Duodenal mucosa (tissue), 2 donors: ENCODE measurements around the gene RASAL3.

ENCODE experiments used
- H3K27ac ChIP-seq: one replicate; pipeline ENCODE4 v1.7.0; 2013; ENCODE audit warnings: low read depth, low read length
- H3K27me3 ChIP-seq, 2 donors: one replicate each; pipeline ENCODE4 v1.7.0; 2013; ENCODE audit warnings: low read length in 2 of 2, control low read depth in 1 of 2; ENCODE audit not compliant: insufficient read depth in 2 of 2, control insufficient read depth in 1 of 2
- H3K36me3 ChIP-seq, 2 donors: one replicate each; pipeline ENCODE4 v1.7.0; 2013; ENCODE audit warnings: low read length in 2 of 2, control low read depth in 1 of 2; ENCODE audit not compliant: insufficient read depth in 2 of 2, control insufficient read depth in 1 of 2
- H3K4me1 ChIP-seq, 2 donors: one replicate each; pipeline ENCODE4 v1.7.0; 2013; ENCODE audit warnings: low read length in 2 of 2, control low read depth in 1 of 2; ENCODE audit not compliant: insufficient read depth in 2 of 2, control insufficient read depth in 1 of 2
- H3K4me3 ChIP-seq, 2 donors: one replicate each; pipeline ENCODE4 v1.7.0; 2013; ENCODE audit warnings: low read length in 2 of 2, low read depth in 1 of 2
- H3K9ac ChIP-seq, 2 donors: one replicate each; pipeline ENCODE4 v1.7.0; 2013; ENCODE audit warnings: low read length in 2 of 2, low read depth in 1 of 2
- H3K9me3 ChIP-seq, 2 donors: one replicate each; pipeline ENCODE4 v1.7.0; 2013; ENCODE audit warnings: low read length in 2 of 2, control low read depth in 1 of 2; ENCODE audit not compliant: control insufficient read depth in 1 of 2

The RASAL3 gene

DNA sequence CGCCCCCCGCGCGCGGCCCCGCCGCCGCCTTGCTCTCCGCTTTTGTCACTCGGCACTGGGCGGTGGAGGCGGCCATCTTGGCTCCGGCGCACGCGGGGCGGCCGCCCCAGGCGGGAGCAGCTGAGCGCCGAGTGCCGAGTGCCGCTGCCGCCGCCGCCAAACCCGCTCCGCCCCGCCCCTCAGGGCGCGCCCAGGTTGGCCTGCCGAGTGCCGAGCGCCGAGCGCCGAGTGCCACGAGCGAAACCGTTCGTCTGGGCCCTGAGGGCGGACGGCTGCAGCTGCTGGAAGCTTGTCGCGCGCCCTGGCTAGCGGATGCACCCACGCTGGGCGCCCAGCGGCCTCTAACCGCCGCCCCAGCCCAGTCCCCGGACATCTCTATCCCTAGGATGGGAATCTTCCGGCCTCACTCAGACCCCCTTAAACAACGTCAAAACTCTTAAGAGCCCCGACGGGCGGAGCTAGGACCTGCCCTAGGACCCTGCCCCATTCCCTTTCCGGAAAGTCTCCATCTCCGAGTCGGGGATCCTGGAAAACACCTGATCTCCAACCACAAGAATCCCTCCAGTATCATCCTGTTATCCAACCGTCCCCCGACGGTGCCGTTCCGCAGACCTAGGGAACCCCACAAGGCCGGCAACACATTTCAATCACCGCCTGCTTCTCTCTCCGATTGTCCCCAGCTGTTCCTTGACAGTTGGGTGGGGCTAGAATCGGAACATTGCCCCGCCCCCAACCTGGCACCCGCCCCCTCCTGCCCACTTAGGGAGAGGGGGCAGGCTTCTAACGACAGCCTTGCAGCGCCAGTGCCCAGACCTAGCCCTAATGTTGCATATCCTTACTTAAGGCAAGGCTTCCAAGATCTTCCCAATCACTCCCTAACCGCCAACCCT, 31.5 kb downstream of the RASAL3 start:
- Histone ChIP-seq H3K4me1 (peaks cover 14 to 26% of the 10 kb centered on the region in 2 donors), H3K9ac (peak overlapping the region; percentile 66 to 70), H3K36me3 (no peaks in the 10 kb centered on the region), H3K4me3 (peak overlapping the region; percentile 75 to 84), H3K27ac (peak overlapping the region; percentile 82), H3K27me3 (no peaks in the 10 kb centered on the region), H3K9me3 (no peaks in the 10 kb centered on the region)

DNA sequence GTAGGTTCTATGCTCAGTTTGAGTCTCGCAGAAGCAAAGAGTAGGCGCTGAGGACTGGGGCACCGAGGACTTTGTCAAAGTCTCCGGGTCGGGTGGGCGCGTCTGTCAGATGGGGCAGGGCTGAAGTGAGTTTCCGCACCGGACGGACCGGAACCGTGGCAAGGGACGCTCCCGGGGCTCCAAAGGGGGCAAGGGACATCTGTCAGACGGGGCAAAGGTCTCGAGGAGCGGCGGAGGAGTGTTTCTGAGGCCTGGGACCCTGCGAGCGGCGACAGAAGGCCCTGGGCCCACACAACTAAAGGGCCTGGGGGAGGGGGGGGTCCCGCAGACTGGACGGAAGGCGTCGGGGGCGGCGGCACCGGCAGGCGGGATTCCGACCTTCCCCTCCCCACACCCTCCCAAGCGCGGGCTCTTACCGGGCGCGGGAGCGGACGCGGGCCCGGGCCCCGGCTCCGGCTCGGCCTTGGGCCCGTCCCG, 32.3 kb downstream of the RASAL3 start:
- peak overlapping the region; percentile 76 to 78 for H3K9ac ChIP-seq
- no peaks in the 10 kb centered on the region for H3K9me3 ChIP-seq
- peaks cover 14 to 26% of the 10 kb centered on the region in 2 donors for H3K4me1 ChIP-seq
- no peaks in the 10 kb centered on the region for H3K27me3 ChIP-seq
- peaks cover 0 to 8% of the 10 kb centered on the region in 2 donors for H3K36me3 ChIP-seq
- peak overlapping the region; percentile 71 to 90 for H3K4me3 ChIP-seq
- H3K27ac ChIP-seq: no peak overlapping the region

DNA sequence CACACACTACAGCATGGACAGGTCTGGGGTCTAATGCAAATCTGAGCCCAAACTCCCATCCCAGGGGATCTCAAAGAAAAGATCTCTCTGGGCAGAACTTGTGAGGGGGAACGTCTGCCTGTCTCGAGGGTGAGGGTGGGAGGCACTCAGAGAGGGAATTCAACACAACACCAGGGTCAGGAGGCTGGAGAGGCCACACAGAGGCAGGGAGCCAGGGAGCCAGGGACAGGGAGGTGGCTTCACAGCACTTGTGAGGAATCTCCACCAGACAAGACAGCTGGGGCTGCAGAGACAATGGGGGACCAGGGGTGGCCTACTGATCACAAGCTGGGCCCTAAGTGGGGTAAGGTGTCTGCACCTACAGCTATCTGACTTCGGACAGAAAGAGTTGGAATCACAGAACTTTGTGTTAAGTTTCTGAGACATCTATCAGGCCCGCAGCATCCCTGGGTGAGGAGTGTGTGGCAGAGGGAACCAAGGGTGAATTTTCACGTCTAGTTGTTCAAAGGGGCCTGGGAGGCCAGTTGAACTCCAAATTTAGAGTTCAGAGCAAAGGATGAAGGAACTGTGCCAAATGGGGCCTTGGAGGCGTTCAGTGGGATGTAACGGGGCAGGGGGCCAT, 32.8 kb downstream of the RASAL3 start:
- H3K27me3 ChIP-seq: no peaks in the 10 kb centered on the region
- H3K27ac ChIP-seq: no peak overlapping the region
- H3K9me3 ChIP-seq: no peaks in the 10 kb centered on the region
- peak overlapping the region; percentile 71 to 90 for H3K4me3 ChIP-seq
- H3K4me1 ChIP-seq: peaks cover 14 to 26% of the 10 kb centered on the region in 2 donors
- H3K36me3 ChIP-seq: peaks cover 0 to 14% of the 10 kb centered on the region in 2 donors
- peak overlapping the region; percentile 76 to 78 for H3K9ac ChIP-seq

DNA sequence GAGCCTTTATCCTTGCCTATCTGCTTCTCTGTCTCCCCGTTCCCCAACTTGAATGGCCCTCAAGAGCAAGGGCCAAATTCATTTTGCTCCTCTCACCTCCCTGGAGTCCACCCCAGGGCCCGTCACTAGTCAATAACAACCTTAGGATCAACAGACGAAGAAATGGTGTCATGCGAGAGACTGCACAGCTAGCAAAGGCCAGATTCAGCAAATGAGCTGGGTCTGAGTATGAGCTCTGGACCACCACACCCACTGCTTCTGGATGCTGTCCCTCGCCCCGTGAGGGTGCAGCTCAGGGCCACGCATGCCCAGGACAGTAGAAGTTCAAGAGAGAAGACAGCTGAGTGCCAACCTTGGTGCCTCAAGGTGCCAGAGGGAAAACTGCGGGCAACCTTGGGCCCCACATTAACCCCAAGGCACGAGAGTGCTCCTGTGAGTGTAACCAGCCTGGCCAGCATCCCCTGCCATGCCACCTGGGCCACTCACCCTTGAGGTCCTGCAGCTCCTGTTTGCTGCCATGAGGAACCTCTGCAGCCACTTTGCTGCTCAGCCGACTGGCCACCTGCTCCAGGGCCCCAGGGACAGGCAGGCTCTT, 33.7 kb downstream of the RASAL3 start:
- H3K27me3 ChIP-seq: no peaks in the 10 kb centered on the region
- no peak overlapping the region for H3K27ac ChIP-seq
- H3K4me3 ChIP-seq: peak overlapping the region in 1 of 2 donors; percentile 71
- H3K36me3 ChIP-seq: peaks cover 5 to 21% of the 10 kb centered on the region in 2 donors
- no peaks in the 10 kb centered on the region for H3K9me3 ChIP-seq
- H3K4me1 ChIP-seq: peaks cover 14 to 26% of the 10 kb centered on the region in 2 donors
- H3K9ac ChIP-seq: no peak overlapping the region

DNA sequence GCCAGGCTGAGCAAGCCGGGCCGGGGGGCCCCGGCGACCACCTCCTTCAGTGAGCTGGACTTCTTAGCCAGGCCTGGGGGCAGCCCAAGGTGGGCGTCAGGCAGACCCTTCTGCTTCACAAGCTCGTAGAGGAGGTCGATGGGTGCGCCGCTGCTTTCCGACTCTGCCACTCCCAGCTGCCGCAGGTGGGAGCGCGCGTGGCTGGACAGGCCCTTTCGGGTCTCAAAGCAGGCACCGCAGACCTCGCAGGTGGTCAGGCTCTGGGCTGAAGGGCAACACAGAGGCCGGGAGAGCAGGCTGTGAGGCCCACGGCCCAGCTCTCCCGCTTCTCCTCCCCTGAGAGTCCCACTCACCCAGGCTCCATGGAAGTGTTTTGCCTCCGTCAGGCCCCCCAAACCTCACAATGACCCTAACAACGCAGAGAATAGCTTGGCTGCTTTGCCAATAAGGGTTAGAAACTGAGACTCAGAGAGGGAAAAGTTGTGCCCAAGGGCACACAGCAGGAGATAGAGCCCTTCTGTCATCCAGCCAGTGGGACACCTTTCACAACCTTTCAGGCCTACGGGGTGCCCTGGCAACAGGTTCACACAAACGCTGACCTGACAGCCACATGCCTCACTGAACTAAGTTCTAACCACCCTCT, 34.4 kb downstream of the RASAL3 start:
- H3K4me1 ChIP-seq: peaks cover 14 to 26% of the 10 kb centered on the region in 2 donors
- no peak overlapping the region for H3K9ac ChIP-seq
- H3K9me3 ChIP-seq: no peaks in the 10 kb centered on the region
- H3K4me3 ChIP-seq: no peak overlapping the region
- H3K27ac ChIP-seq: no peak overlapping the region
- no peaks in the 10 kb centered on the region for H3K27me3 ChIP-seq
- peaks cover 5 to 27% of the 10 kb centered on the region in 2 donors for H3K36me3 ChIP-seq

DNA sequence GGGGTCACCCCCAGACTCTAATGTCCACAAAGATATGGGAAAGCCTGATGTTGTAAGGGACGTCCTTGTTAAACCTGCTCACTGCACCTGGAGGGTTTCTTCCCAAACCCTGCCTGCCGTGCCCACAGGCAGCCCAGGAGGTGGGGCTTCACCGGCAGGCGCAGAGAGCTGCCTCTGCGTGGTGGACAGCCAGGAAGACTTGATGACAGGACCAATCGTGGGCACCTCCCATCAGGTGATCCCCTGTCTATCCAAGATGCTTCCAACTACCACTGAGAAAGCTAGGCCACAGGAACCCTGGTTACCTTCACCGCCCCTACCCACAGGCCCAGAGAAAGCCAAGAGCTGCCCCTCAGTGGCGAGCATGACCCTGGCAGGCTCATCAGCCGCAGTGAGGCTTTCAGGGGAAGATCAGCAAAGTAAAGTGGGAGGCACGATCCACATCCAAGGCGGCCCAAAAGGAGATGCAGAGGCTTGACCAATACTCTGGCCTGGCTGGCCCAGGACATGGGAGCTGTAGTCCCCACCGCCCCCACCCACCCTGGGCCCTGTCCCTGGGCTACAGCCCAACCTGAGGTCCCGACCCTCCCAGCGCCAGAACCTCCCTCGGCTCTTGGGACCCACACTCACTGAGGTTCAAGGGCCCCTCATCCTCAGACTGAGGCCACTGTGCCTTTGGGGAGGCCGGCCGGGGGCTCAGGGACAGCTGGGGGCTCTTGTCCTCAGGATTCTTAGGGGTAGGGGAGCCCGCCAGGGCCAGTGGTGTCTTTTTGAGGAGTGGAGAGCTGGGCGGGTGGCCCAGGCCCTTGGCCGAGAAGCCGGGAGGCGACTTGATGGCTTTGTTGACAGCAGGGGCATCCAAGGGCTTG, 35.2 kb downstream of the RASAL3 start:
- peaks cover 5 to 32% of the 10 kb centered on the region in 2 donors for H3K36me3 ChIP-seq
- H3K27me3 ChIP-seq: no peaks in the 10 kb centered on the region
- peaks cover 14 to 26% of the 10 kb centered on the region in 2 donors for H3K4me1 ChIP-seq
- H3K4me3 ChIP-seq: no peak overlapping the region
- H3K27ac ChIP-seq: no peak overlapping the region
- H3K9ac ChIP-seq: no peak overlapping the region
- H3K9me3 ChIP-seq: no peaks in the 10 kb centered on the region

DNA sequence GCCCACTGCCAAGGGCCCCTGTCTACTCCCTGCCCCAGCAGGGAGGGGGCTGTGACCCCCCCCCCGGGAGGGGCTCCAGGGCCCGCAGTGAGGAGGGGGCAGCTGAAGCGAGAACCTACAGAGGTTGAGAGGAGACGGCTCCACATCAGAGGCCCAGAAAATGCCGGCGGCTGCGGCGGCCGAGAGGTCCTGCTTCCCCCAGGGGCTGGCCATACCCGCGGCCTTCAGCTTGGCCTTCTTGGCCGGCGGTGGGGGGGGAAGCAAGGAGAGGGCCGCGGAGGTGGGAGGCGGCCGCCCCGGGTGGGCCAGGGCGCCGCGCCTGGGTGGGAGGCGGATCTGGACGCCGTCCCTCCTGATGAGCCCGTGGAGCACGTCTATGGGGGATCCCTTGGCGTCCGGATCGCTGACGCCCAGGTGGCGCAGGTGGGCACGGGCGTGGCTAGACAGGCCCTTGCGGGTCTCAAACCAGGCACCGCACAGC, 36.3 kb downstream of the RASAL3 start:
- Histone ChIP-seq H3K27ac (no peak overlapping the region), H3K27me3 (no peaks in the 10 kb centered on the region), H3K4me3 (no peak overlapping the region), H3K9me3 (peaks cover 0 to 3% of the 10 kb centered on the region in 2 donors), H3K9ac (no peak overlapping the region), H3K36me3 (peaks cover 15 to 43% of the 10 kb centered on the region in 2 donors), H3K4me1 (peaks cover 14 to 20% of the 10 kb centered on the region in 2 donors)

DNA sequence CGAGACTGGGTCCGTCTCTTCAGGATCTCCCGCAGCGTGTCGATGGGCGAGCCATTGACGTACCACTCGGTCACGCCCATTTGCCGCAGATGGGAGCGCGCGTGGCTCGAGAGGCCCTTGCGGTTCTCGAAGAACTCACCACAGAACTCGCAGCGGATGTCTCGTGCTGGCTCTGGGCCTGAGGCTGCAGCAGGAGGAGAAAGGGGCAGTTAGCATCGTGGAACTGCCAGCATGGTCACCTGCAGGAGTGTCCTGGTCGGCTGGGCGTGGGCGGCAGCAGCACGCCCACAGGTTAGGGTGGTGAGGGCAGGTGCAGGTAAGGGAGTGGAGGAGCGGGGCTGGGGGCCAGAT, 37.0 kb downstream of the RASAL3 start:
- Histone ChIP-seq H3K9me3 (peaks cover 0 to 3% of the 10 kb centered on the region in 2 donors), H3K4me3 (no peak overlapping the region), H3K27ac (no peak overlapping the region), H3K4me1 (peaks cover 14 to 20% of the 10 kb centered on the region in 2 donors), H3K36me3 (peaks cover 17 to 50% of the 10 kb centered on the region in 2 donors), H3K27me3 (no peaks in the 10 kb centered on the region), H3K9ac (no peak overlapping the region)
